BJ (cell line): Measurements from ENCODE around the gene ENOX1. TPM values are rescaled to one million over a fixed set of nuclear protein-coding genes. Genes with fewer than 3 reads are reported as not detected.

ENCODE experiments used
- CTCF ChIA-PET: fragments of 350-600 bp; formaldehyde crosslinking; extraction: SDS; loops from one replicate; lab custom pipeline; 2021; ENCODE audit warnings: antibody characterized with exemption, inconsistent platforms; lab: Yijun Ruan, JAX
- POLR2A ChIA-PET: fragments of 300-600 bp; sonication (Branson Sonifier 250); formaldehyde crosslinking; extraction: SDS; loops from one replicate; lab custom pipeline; 2021; ENCODE audit warnings: antibody characterized with exemption; lab: Charles Lee
- DNase-seq: peaks from one replicate; pipeline ENCODE4 v3.0.0-alpha.2; 2011; ENCODE audit warnings: low read depth
- H3K27me3 ChIP-seq: 2 replicates; pipeline ENCODE4 v1.6.0; 2011; ENCODE audit warnings: low read length; ENCODE audit not compliant: control insufficient read depth, insufficient read depth
- H3K36me3 ChIP-seq: 2 replicates; pipeline ENCODE4 v1.5.1; 2011; ENCODE audit warnings: low read length; ENCODE audit not compliant: control insufficient read depth, insufficient read depth
- H3K4me3 ChIP-seq: 2 replicates; pipeline ENCODE4 v1.5.1; 2011; ENCODE audit warnings: low read depth, mild to moderate bottlenecking, control low read depth, low read length
- polyA plus RNA-seq: library from polyadenylated mRNA; depleted of rRNA; stranded (reverse); fragments of >200 nt; gene quantifications from 2 replicates; pipeline ENCODE4 v1.2.3, GENCODE V29; 2011
- TF ChIP-seq, protein P1 (sequence below): IDR thresholded peaks from 2 replicates; pipeline ENCODE4 v1.5.1; 2011; ENCODE audit warnings: low read depth, mild to moderate bottlenecking, control low read depth, inconsistent platforms, low read length, moderate library complexity; ENCODE audit not compliant: insufficient read depth

The ENOX1 gene
- polyA plus RNA-seq, 1 experiment, result 2.1 TPM

DNA sequence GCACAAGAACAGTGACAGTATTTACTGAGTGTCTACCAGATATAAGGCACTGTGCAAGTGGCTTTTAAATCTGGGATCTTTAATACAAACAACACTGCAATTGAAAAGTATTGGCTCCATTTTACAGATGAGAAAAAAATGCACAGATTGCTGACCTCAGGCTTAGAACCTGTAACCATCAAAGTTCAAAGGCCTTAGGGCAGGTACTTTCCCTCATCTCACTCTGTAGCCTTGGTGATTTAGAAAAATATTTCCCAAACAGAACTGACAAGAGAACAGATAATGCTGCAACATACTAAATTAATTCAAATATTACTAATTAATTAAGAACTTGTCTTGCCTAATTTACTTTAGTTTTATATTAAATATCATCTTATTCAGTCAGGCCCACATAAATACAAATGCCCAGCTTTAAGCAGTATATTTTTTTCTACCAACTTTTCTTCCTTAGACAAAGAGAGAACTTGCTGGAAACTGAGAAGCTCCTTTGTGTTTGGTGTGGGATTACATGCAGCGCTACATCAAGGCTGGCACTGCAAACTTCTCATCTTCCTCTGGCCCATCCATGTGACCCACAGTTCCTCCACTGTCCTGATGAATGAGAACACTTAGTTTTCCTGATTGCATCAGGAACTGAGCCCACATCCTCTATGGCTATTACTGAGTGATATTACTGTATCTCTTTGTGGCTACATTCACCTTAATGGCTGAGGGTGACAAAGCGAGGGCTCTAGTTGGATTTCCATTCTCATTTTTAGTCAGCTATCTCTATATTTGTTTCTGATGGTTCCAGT lies 302.1 kb downstream of the ENOX1 start:
- Histone ChIP-seq H3K4me3 (no peak overlapping the region), H3K36me3 (no peaks in the 10 kb centered on the region), H3K27me3 (no peaks in the 10 kb centered on the region)
- ChIA-PET POLR2A (no interaction called here), CTCF (no interaction called here)
- TF ChIP-seq, protein P1, sequence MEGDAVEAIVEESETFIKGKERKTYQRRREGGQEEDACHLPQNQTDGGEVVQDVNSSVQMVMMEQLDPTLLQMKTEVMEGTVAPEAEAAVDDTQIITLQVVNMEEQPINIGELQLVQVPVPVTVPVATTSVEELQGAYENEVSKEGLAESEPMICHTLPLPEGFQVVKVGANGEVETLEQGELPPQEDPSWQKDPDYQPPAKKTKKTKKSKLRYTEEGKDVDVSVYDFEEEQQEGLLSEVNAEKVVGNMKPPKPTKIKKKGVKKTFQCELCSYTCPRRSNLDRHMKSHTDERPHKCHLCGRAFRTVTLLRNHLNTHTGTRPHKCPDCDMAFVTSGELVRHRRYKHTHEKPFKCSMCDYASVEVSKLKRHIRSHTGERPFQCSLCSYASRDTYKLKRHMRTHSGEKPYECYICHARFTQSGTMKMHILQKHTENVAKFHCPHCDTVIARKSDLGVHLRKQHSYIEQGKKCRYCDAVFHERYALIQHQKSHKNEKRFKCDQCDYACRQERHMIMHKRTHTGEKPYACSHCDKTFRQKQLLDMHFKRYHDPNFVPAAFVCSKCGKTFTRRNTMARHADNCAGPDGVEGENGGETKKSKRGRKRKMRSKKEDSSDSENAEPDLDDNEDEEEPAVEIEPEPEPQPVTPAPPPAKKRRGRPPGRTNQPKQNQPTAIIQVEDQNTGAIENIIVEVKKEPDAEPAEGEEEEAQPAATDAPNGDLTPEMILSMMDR, result no peak
- no peak for DNase-seq

DNA sequence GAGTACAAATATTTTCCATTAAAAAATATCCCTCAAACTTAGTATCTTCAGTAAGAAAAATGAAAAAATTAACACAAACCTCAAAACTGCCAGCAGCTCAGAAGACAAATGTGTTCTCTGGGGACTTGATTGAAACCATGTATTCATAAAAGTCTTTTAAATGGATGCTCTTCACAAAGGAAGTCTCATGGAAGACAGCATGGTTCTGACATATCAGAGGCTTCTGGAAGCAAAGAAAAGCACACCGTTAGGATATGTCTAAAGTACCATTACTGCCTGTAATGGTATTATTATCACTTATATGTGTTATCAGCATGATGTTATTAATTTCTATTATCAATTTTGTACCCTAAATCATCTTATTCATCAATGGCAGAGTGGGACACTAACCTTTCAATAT lies 302.8 kb downstream of the ENOX1 start:
- Histone ChIP-seq H3K27me3 (no peaks in the 10 kb centered on the region), H3K36me3 (no peaks in the 10 kb centered on the region), H3K4me3 (no peak overlapping the region)
- TF ChIP-seq, protein P1, result no peak
- ChIA-PET CTCF (no interaction called here), POLR2A (no interaction called here)
- no peak for DNase-seq

DNA sequence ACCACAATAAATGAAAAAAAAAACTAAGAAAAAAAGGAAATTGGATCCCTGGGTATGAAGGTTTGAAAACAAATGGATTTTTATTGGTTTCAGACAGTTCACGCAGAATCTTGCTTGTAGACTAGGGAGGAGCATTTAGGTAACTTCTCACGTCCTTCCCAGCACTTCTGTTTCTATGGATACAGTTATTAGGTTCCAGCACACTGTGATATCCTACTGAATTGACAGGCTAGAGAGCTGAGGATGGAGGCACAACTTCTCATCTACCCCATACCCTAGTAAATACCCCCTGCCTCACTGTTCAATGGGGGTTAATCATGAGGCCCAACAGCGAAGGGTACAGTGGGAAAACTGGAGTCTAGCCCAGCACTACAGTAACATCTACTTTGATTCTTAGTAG lies 304.1 kb downstream of the ENOX1 start:
- H3K36me3 ChIP-seq, result no peaks in the 10 kb centered on the region
- DNase-seq, result no peak
- no peaks in the 10 kb centered on the region for H3K27me3 ChIP-seq
- ChIA-PET CTCF (no interaction called here), POLR2A (no interaction called here)
- TF ChIP-seq, protein P1, result no peak
- H3K4me3 ChIP-seq, result no peak overlapping the region

DNA sequence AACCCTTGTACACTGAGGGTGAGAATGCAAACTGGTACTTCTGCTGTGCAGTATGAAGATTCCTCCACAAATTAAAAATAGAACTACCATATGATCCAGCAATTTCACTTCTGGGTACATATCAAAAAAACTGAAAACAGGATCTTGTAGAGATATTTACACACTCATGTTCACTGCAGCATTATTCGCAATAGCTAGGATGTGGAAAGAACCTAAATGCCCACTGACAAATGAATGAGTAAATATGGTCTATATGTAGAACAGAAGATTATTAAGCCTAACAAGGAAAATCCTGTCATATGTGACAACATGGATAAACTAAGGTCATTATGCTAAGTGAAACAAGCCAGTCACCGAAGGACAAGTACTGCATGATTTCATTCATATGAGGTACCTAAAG lies 304.7 kb downstream of the ENOX1 start:
- Histone ChIP-seq H3K36me3 (no peaks in the 10 kb centered on the region), H3K27me3 (no peaks in the 10 kb centered on the region), H3K4me3 (no peak overlapping the region)
- ChIA-PET POLR2A (no interaction called here), CTCF (no interaction called here)
- no peak for DNase-seq
- TF ChIP-seq, protein P1, result no peak

DNA sequence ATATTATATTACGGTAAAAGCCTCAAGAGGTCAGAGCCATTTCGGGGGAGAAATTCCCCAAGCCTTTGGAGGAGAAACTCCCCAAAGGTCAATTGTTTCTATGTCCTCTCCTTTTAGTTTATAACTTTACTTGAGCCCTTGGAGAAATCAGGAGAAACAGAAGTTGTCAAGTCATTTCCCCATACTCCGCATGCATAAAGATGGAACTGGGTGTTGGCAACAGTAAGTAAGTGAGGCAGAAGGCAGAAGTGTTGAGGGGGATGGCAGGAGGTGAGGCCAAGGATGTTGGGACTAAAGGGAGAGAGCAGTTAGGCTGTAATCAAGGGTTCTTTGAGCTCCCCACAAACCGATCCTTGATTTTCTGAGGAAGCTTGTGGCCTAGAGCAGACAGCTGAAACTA lies 307.9 kb downstream of the ENOX1 start:
- Histone ChIP-seq H3K4me3 (no peak overlapping the region), H3K27me3 (no peaks in the 10 kb centered on the region), H3K36me3 (no peaks in the 10 kb centered on the region)
- no peak for DNase-seq
- POLR2A ChIA-PET, result no interaction called here
- CTCF ChIA-PET, result no interaction called here
- TF ChIP-seq, protein P1, result no peak
